ENCODE measurements around the gene SLC26A11.

Gene SLC26A11

GRCh38 chr17:80220054-80220735, at the start of gene SLC26A11, which contains the start of gene SGSH:
TSS of gene SLC26A11 (plus strand) at chr17:80220427. CDS start at chr17:80221561, 1,134 bp downstream.
TSS of gene SGSH (minus strand) at chr17:80220333. CDS start at chr17:80220313, 20 bp downstream.
- H3K27me3 ChIP-seq (ENCODE audit: insufficient read depth, insufficient read length) = no peaks in the 10 kb centered on the region
- no peak for TF ChIP-seq YY1 (IDR thresholded peaks at IDR 0.05; ENCODE audit: insufficient read depth, insufficient read length)
- TF ChIP-seq SUZ12 (IDR thresholded peaks at IDR 0.05; ENCODE audit: extremely low read depth, insufficient read depth, insufficient read length) = no peak
- TF ChIP-seq ZNF274 (IDR thresholded peaks at IDR 0.05; ENCODE audit: low read depth, low read length) = no peak
- peak within 1 kb of the TSS; percentile 96 for H3K9ac ChIP-seq (ENCODE audit: insufficient read length, low read depth)
- peak; percentile 44 for DNase-seq (ENCODE audit: low read depth, low spot score)
- peaks cover 51% of the 10 kb centered on the region for H3K36me3 ChIP-seq (ENCODE audit: insufficient read depth, insufficient read length, low read length)
- H3K4me1 ChIP-seq (ENCODE audit: insufficient read depth, insufficient read length) = peaks cover 10% of the 10 kb centered on the region
- H3K4me3 ChIP-seq (ENCODE audit: insufficient read length, low read depth) = peak within 1 kb of the TSS; percentile 84
- H3K9me3 ChIP-seq (ENCODE audit: insufficient read depth, low read length) = no peaks in the 10 kb centered on the region

GRCh38 chr17:80171681-80172080, 48.5 kb upstream of the SLC26A11 start:
- no peak for DNase-seq (ENCODE audit: low read depth, low spot score)
- Histone ChIP-seq H3K36me3 (ENCODE audit: insufficient read depth, insufficient read length, low read length) (no peaks in the 10 kb centered on the region), H3K27me3 (ENCODE audit: insufficient read depth, insufficient read length) (no peaks in the 10 kb centered on the region), H3K4me1 (ENCODE audit: insufficient read depth, insufficient read length) (peaks cover 11% of the 10 kb centered on the region), H3K9ac (ENCODE audit: insufficient read length, low read depth) (no peak overlapping the region), H3K4me3 (ENCODE audit: insufficient read length, low read depth) (no peak overlapping the region), H3K9me3 (ENCODE audit: insufficient read depth, low read length) (no peaks in the 10 kb centered on the region)
- TF ChIP-seq ZNF274 (IDR thresholded peaks at IDR 0.05; ENCODE audit: low read depth, low read length) (no peak), YY1 (IDR thresholded peaks at IDR 0.05; ENCODE audit: insufficient read depth, insufficient read length) (no peak), SUZ12 (IDR thresholded peaks at IDR 0.05; ENCODE audit: extremely low read depth, insufficient read depth, insufficient read length) (no peak)

- H3K4me3 ChIP-seq (ENCODE audit: insufficient read length, low read depth) = no peak overlapping the region
- peaks cover 11% of the 10 kb centered on the region for H3K4me1 ChIP-seq (ENCODE audit: insufficient read depth, insufficient read length)
- DNase-seq (ENCODE audit: low read depth, low spot score) = no peak
- no peak overlapping the region for H3K9ac ChIP-seq (ENCODE audit: insufficient read length, low read depth)
- H3K36me3 ChIP-seq (ENCODE audit: insufficient read depth, insufficient read length, low read length) = no peaks in the 10 kb centered on the region
- no peaks in the 10 kb centered on the region for H3K9me3 ChIP-seq (ENCODE audit: insufficient read depth, low read length)
- no peaks in the 10 kb centered on the region for H3K27me3 ChIP-seq (ENCODE audit: insufficient read depth, insufficient read length)
- no peak for TF ChIP-seq SUZ12 (IDR thresholded peaks at IDR 0.05; ENCODE audit: extremely low read depth, insufficient read depth, insufficient read length)
- TF ChIP-seq ZNF274 (IDR thresholded peaks at IDR 0.05; ENCODE audit: low read depth, low read length) = no peak
- no peak for TF ChIP-seq YY1 (IDR thresholded peaks at IDR 0.05; ENCODE audit: insufficient read depth, insufficient read length)
Measured at GRCh38 chr17:80173126-80173525, 47.1 kb upstream of the SLC26A11 start.

- Histone ChIP-seq H3K9ac (ENCODE audit: insufficient read length, low read depth) (no peak overlapping the region), H3K9me3 (ENCODE audit: insufficient read depth, low read length) (no peaks in the 10 kb centered on the region)
- no peak for DNase-seq (ENCODE audit: low read depth, low spot score)
Measured at GRCh38 chr17:80173916-80174315, 46.3 kb upstream of the SLC26A11 start.

GRCh38 chr17:80176757-80177156, 43.5 kb upstream of the SLC26A11 start:
- H3K4me1 ChIP-seq (ENCODE audit: insufficient read depth, insufficient read length) = peaks cover 8% of the 10 kb centered on the region
- H3K9me3 ChIP-seq (ENCODE audit: insufficient read depth, low read length) = no peaks in the 10 kb centered on the region
- no peak for TF ChIP-seq YY1 (IDR thresholded peaks at IDR 0.05; ENCODE audit: insufficient read depth, insufficient read length)
- TF ChIP-seq ZNF274 (IDR thresholded peaks at IDR 0.05; ENCODE audit: low read depth, low read length) = no peak
- no peak for TF ChIP-seq SUZ12 (IDR thresholded peaks at IDR 0.05; ENCODE audit: extremely low read depth, insufficient read depth, insufficient read length)
- H3K27me3 ChIP-seq (ENCODE audit: insufficient read depth, insufficient read length) = no peaks in the 10 kb centered on the region
- H3K36me3 ChIP-seq (ENCODE audit: insufficient read depth, insufficient read length, low read length) = no peaks in the 10 kb centered on the region
- no peak overlapping the region for H3K4me3 ChIP-seq (ENCODE audit: insufficient read length, low read depth)
- H3K9ac ChIP-seq (ENCODE audit: insufficient read length, low read depth) = no peak overlapping the region
- DNase-seq (ENCODE audit: low read depth, low spot score) = no peak

More at GRCh38 chr17:80173916-80174315, 46.3 kb upstream of the SLC26A11 start:
- Histone ChIP-seq H3K27me3 (ENCODE audit: insufficient read depth, insufficient read length) (no peaks in the 10 kb centered on the region), H3K4me3 (ENCODE audit: insufficient read length, low read depth) (no peak overlapping the region), H3K4me1 (ENCODE audit: insufficient read depth, insufficient read length) (peaks cover 8% of the 10 kb centered on the region), H3K36me3 (ENCODE audit: insufficient read depth, insufficient read length, low read length) (no peaks in the 10 kb centered on the region)
- TF ChIP-seq SUZ12 (IDR thresholded peaks at IDR 0.05; ENCODE audit: extremely low read depth, insufficient read depth, insufficient read length) = no peak
- TF ChIP-seq ZNF274 (IDR thresholded peaks at IDR 0.05; ENCODE audit: low read depth, low read length) = no peak
- TF ChIP-seq YY1 (IDR thresholded peaks at IDR 0.05; ENCODE audit: insufficient read depth, insufficient read length) = no peak

- peaks cover 16% of the 10 kb centered on the region for H3K4me1 ChIP-seq (ENCODE audit: insufficient read depth, insufficient read length)
- DNase-seq (ENCODE audit: low read depth, low spot score) = no peak
- no peaks in the 10 kb centered on the region for H3K9me3 ChIP-seq (ENCODE audit: insufficient read depth, low read length)
- H3K4me3 ChIP-seq (ENCODE audit: insufficient read length, low read depth) = no peak overlapping the region
- H3K27me3 ChIP-seq (ENCODE audit: insufficient read depth, insufficient read length) = no peaks in the 10 kb centered on the region
- H3K36me3 ChIP-seq (ENCODE audit: insufficient read depth, insufficient read length, low read length) = no peaks in the 10 kb centered on the region
- H3K9ac ChIP-seq (ENCODE audit: insufficient read length, low read depth) = no peak overlapping the region
- no peak for TF ChIP-seq SUZ12 (IDR thresholded peaks at IDR 0.05; ENCODE audit: extremely low read depth, insufficient read depth, insufficient read length)
- TF ChIP-seq YY1 (IDR thresholded peaks at IDR 0.05; ENCODE audit: insufficient read depth, insufficient read length) = no peak
- no peak for TF ChIP-seq ZNF274 (IDR thresholded peaks at IDR 0.05; ENCODE audit: low read depth, low read length)
Measured at GRCh38 chr17:80177986-80178595, 42.1 kb upstream of the SLC26A11 start.

GRCh38 chr17:80180192-80180591, 40.0 kb upstream of the SLC26A11 start:
- Histone ChIP-seq H3K4me3 (ENCODE audit: insufficient read length, low read depth) (no peak overlapping the region), H3K9me3 (ENCODE audit: insufficient read depth, low read length) (no peaks in the 10 kb centered on the region), H3K4me1 (ENCODE audit: insufficient read depth, insufficient read length) (peaks cover 16% of the 10 kb centered on the region), H3K27me3 (ENCODE audit: insufficient read depth, insufficient read length) (no peaks in the 10 kb centered on the region), H3K9ac (ENCODE audit: insufficient read length, low read depth) (no peak overlapping the region), H3K36me3 (ENCODE audit: insufficient read depth, insufficient read length, low read length) (no peaks in the 10 kb centered on the region)
- TF ChIP-seq SUZ12 (IDR thresholded peaks at IDR 0.05; ENCODE audit: extremely low read depth, insufficient read depth, insufficient read length) (no peak), ZNF274 (IDR thresholded peaks at IDR 0.05; ENCODE audit: low read depth, low read length) (no peak), YY1 (IDR thresholded peaks at IDR 0.05; ENCODE audit: insufficient read depth, insufficient read length) (no peak)
- no peak for DNase-seq (ENCODE audit: low read depth, low spot score)

Measured in NT2/D1 (cell line).